ENCODE results near the gene USP17L10. TPM values are rescaled to one million over a fixed set of nuclear protein-coding genes. Genes with fewer than 3 reads are reported as not detected.
A peak's percentile ranks its signal among the peaks of the same experiment; 100 is the strongest.
"Not testable (repeated sequence)": the region's sequence is repeated elsewhere in the genome, so short reads cannot be mapped to it uniquely, and the experiment has no call there.

USP17L10 gene
- total RNA-seq, 1 donor from 2014 or later = not detected

DNA sequence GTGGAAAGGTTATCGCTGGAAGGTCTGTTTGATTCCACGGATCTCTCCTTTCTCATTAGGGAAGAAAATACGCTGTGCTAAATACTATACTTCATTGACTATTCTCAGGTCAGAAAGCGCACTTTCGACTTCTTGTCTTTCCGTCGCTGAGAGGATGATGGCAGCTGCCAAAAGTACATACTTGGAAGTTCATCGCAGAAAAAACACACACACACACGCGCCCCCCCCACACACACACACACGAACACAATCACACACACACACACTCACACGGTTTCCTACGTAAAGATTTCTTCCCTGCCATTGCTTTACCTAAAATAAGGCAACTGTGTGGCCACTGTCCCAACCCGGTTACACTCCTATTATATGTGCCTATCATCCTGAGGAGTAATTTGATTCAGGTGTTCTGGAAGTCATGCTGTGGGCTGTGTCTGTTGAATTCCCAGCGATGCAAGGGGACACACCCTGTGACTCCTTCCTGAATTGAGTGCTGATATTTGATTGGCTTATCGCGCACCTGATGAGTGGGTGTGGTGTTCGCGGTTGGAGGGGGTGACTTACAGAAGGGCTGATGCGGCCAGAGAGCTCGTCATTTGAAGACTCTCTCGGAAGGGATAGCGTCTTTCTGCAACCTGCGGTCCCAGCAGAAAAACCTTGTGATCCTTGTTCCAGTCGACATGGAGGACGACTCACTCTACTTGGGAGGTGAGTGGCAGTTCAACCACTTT is 37.7 kb downstream of the USP17L10 start, which contains the start of gene USP17L18:
Gene USP17L18, plus strand, starts transcription at position 678 of the 728 bp plus-strand sequence. Its CDS starts 0 bp downstream, at position 678.
- H3K4me3 Mint-ChIP-seq (ENCODE audit: unreplicated experiment); H3K27me3 Mint-ChIP-seq (ENCODE audit: low read depth): not testable (repeated sequence)

DNA sequence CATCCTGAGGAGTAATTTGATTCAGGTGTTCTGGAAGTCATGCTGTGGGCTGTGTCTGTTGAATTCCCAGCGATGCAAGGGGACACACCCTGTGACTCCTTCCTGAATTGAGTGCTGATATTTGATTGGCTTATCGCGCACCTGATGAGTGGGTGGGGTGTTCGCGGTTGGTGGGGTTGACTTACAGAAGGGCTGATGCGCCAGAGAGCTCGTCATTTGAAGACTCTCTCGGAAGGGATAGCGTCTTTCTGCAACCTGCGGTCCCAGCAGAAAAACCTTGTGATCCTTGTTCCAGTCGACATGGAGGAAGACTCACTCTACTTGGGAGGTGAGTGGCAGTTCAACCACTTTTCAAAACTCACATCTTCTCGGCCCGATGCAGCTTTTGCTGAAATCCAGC is 42.6 kb downstream of the USP17L10 start, which contains the start of gene USP17L19:
Gene USP17L19, plus strand, starts transcription at position 301 of the 400 bp plus-strand sequence. Its CDS starts 0 bp downstream, at position 301.
- H3K4me1 Mint-ChIP-seq (ENCODE audit: low read depth); H3K36me3 Mint-ChIP-seq (ENCODE audit: low read depth); H3K4me3 Mint-ChIP-seq (ENCODE audit: unreplicated experiment); H3K9me3 Mint-ChIP-seq (ENCODE audit: low read depth); H3K27ac Mint-ChIP-seq (ENCODE audit: unreplicated experiment); H3K27me3 Mint-ChIP-seq (ENCODE audit: low read depth); DNase-seq (ENCODE audit: low spot score): not testable (repeated sequence)

More for the DNA sequence above, 37.7 kb downstream of the USP17L10 start, which contains the start of gene USP17L18:
- DNase-seq (ENCODE audit: low spot score) = peak; percentile 71
- not testable (repeated sequence) for H3K9me3 Mint-ChIP-seq (ENCODE audit: low read depth); H3K27ac Mint-ChIP-seq (ENCODE audit: unreplicated experiment); H3K4me1 Mint-ChIP-seq (ENCODE audit: low read depth); H3K36me3 Mint-ChIP-seq (ENCODE audit: low read depth)

DNA sequence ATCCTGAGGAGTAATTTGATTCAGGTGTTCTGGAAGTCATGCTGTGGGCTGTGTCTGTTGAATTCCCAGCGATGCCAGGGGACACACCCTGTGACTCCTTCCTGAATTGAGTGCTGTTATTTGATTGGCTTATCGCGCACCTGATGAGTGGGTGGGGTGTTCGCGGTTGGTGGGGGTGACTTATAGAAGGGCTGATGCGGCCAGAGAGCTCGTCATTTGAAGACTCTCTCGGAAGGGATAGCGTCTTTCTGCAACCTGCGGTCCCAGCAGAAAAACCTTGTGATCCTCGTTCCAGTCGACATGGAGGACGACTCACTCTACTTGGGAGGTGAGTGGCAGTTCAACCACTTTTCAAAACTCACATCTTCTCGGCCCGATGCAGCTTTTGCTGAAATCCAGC is 47.4 kb downstream of the USP17L10 start, which contains the start of gene USP17L20:
Gene USP17L20, plus strand, starts transcription at position 301 of the 400 bp plus-strand sequence. Its CDS starts 0 bp downstream, at position 301.
- not testable (repeated sequence) for H3K4me3 Mint-ChIP-seq (ENCODE audit: unreplicated experiment); H3K9me3 Mint-ChIP-seq (ENCODE audit: low read depth); H3K4me1 Mint-ChIP-seq (ENCODE audit: low read depth); H3K27ac Mint-ChIP-seq (ENCODE audit: unreplicated experiment); H3K36me3 Mint-ChIP-seq (ENCODE audit: low read depth); H3K27me3 Mint-ChIP-seq (ENCODE audit: low read depth); DNase-seq (ENCODE audit: low spot score)

Other genes starting within 250 kb of the USP17L10 start
- not detected in 3 replicates for gene FAM90A26, start 40.2 kb upstream of the USP17L10 start, total RNA-seq
- not detected in 3 replicates for gene USP17L11, start 4.7 kb downstream of the USP17L10 start, total RNA-seq
- gene USP17L12, start 9.5 kb downstream of the USP17L10 start, total RNA-seq = not detected in 3 replicates
- gene USP17L13, start 14.2 kb downstream of the USP17L10 start, total RNA-seq = not detected in 3 replicates
- not detected in 3 replicates for gene USP17L15, start 23.7 kb downstream of the USP17L10 start, total RNA-seq
- gene USP17L17, start 33.2 kb downstream of the USP17L10 start, total RNA-seq = not detected in 3 replicates
- gene USP17L18, start 38.0 kb downstream of the USP17L10 start, total RNA-seq = not detected in 3 replicates
- gene USP17L19, start 42.7 kb downstream of the USP17L10 start, total RNA-seq = not detected in 3 replicates
- not detected in 3 replicates for gene USP17L20, start 47.5 kb downstream of the USP17L10 start, total RNA-seq
- not detected in 3 replicates for gene USP17L21, start 52.2 kb downstream of the USP17L10 start, total RNA-seq
- not detected in 3 replicates for gene USP17L22, start 57.0 kb downstream of the USP17L10 start, total RNA-seq
- gene USP17L24, start 114.5 kb downstream of the USP17L10 start, total RNA-seq = not detected in 3 replicates
- not detected in 3 replicates for gene USP17L25, start 119.3 kb downstream of the USP17L10 start, total RNA-seq
- not detected in 3 replicates for gene USP17L26, start 124.0 kb downstream of the USP17L10 start, total RNA-seq
- not detected in 3 replicates for gene USP17L5, start 128.7 kb downstream of the USP17L10 start, total RNA-seq
- gene USP17L27, start 133.5 kb downstream of the USP17L10 start, total RNA-seq = not detected in 3 replicates
- gene USP17L28, start 138.2 kb downstream of the USP17L10 start, total RNA-seq = not detected in 3 replicates
- not detected in 3 replicates for gene USP17L29, start 143.0 kb downstream of the USP17L10 start, total RNA-seq
- not detected in 3 replicates for gene USP17L30, start 152.5 kb downstream of the USP17L10 start, total RNA-seq
- gene DEFB131A, start 233.8 kb downstream of the USP17L10 start, total RNA-seq = not detected in 3 replicates

Data from chondrocyte (in vitro differentiated cells).